SK-N-SH treated with all-trans-retinoic acid at 6 μM for 48 hours (cell line): Measurements from ENCODE around the gene RSL24D1.
A peak's percentile ranks its signal among the peaks of the same experiment; 100 is the strongest.

Experiments used
- ATAC-seq: fragments of 200-7000 bp; cut with Tn5 transposase; 3 replicates; pipeline ENCODE4 v1.9.1; 2020; ENCODE audit warnings: mild to moderate bottlenecking, moderate library complexity
- BACH2 ChIP-seq: fragments of 250-450 bp; sonication (Bioruptor Pico); IDR thresholded peaks from 2 replicates; pipeline ENCODE4 v1.9.0; 2021; ENCODE audit warnings: mild to moderate bottlenecking, borderline replicate concordance
- CSDC2 ChIP-seq: fragments of 250-450 bp; sonication (Bioruptor Pico); IDR thresholded peaks from 2 replicates; pipeline ENCODE4 v1.5.0; 2020; ENCODE audit warnings: mild to moderate bottlenecking, moderate library complexity
- ESRRG ChIP-seq: fragments of 250-450 bp; sonication (Bioruptor Pico); IDR thresholded peaks from 2 replicates; pipeline ENCODE4 v1.6.1; 2021; ENCODE audit warnings: mild to moderate bottlenecking
- GLIS3 ChIP-seq: fragments of 250-450 bp; sonication (Bioruptor Pico); IDR thresholded peaks from 2 replicates; pipeline ENCODE4 v1.5.0; 2020; ENCODE audit warnings: mild to moderate bottlenecking, moderate library complexity
- ISL1 ChIP-seq: fragments of 250-450 bp; sonication (Bioruptor Pico); IDR thresholded peaks from 2 replicates; pipeline ENCODE4 v2.1.2; 2022; ENCODE audit warnings: mild to moderate bottlenecking, moderate library complexity
- OSR1 ChIP-seq: fragments of 250-450 bp; sonication (Bioruptor Pico); IDR thresholded peaks from 2 replicates; pipeline ENCODE4 v1.8.0; 2022; ENCODE audit warnings: moderate library complexity, mild to moderate bottlenecking, inconsistent platforms
- PPARA ChIP-seq: fragments of 250-450 bp; sonication (Bioruptor Pico); IDR thresholded peaks from 2 replicates; pipeline ENCODE4 v1.5.0; 2020; ENCODE audit warnings: mild to moderate bottlenecking, borderline replicate concordance
- SNAI2 ChIP-seq: fragments of 250-450 bp; sonication (Bioruptor Pico); IDR thresholded peaks from 2 replicates; pipeline ENCODE4 v1.5.0; 2020; ENCODE audit warnings: mild to moderate bottlenecking, moderate library complexity
- TCF4 ChIP-seq: fragments of 250-450 bp; sonication (Bioruptor Pico); IDR thresholded peaks from 2 replicates; pipeline ENCODE4 v1.8.0; 2021; ENCODE audit warnings: mild to moderate bottlenecking, moderate library complexity, borderline replicate concordance
- TOX ChIP-seq: fragments of 250-450 bp; sonication (Bioruptor Pico); IDR thresholded peaks from 2 replicates; pipeline ENCODE4 v1.8.0; 2021; ENCODE audit warnings: mild to moderate bottlenecking, moderate library complexity, borderline replicate concordance
- TSHZ2 ChIP-seq: fragments of 250-450 bp; sonication (Bioruptor Pico); IDR thresholded peaks from 2 replicates; pipeline ENCODE4 v1.5.0; 2020; ENCODE audit warnings: mild to moderate bottlenecking, moderate library complexity
- ZFP3 ChIP-seq: fragments of 250-450 bp; sonication (Bioruptor Pico); IDR thresholded peaks from 2 replicates; pipeline ENCODE4 v1.5.0; 2020; ENCODE audit warnings: mild to moderate bottlenecking, moderate library complexity
- ZFP30 ChIP-seq: fragments of 450-650 bp; formaldehyde crosslinking; IDR thresholded peaks from 2 replicates; pipeline ENCODE4 v1.5.0; 2022; ENCODE audit warnings: mild to moderate bottlenecking, moderate library complexity
- ZNF565 ChIP-seq: fragments of 450-650 bp; formaldehyde crosslinking; conservative IDR thresholded peaks from 2 replicates; pipeline ENCODE4 v1.5.0; 2020; ENCODE audit warnings: low read depth, mild to moderate bottlenecking, moderate library complexity
- ZNF70 ChIP-seq: fragments of 450-650 bp; formaldehyde crosslinking; IDR thresholded peaks from 2 replicates; pipeline ENCODE4 v1.5.0; 2020; ENCODE audit warnings: mild to moderate bottlenecking, moderate library complexity
- ZNF8 ChIP-seq: fragments of 450-650 bp; formaldehyde crosslinking; IDR thresholded peaks from 2 replicates; pipeline ENCODE4 v1.5.0; 2020; ENCODE audit warnings: mild to moderate bottlenecking, moderate library complexity
- TF ChIP-seq, protein P1 (sequence below): fragments of 250-450 bp; sonication (Bioruptor Pico); IDR thresholded peaks from 2 replicates; pipeline ENCODE4 v1.5.1; 2020; ENCODE audit warnings: low read depth, mild to moderate bottlenecking, moderate library complexity

Gene RSL24D1

DNA sequence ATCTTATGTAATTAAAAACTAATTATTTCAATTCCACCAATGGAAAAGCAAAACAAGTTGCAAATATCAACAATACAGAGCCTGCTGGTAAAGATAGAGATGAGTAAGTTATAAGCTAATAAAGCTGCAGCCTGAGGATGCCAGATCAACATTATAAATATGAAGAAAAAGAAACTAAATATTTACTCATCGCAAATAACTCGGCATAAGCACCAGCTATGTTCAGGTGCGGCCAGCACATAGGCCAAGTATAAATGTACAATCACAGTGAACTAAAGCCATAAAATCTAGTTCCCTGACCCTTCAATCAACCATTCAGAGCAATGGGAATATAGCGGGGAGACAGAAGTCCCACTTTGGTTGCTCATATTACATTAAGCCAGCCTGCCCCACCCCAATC, 7.7 kb upstream of the RSL24D1 start (continued):
- TF ChIP-seq TSHZ2 (CRISPR knock-in tag), result no peak
- no peak for TF ChIP-seq ISL1 (CRISPR knock-in tag)
- no peak for TF ChIP-seq GLIS3
- no peak for TF ChIP-seq PPARA (CRISPR knock-in tag)
- no peak for TF ChIP-seq TCF4 (CRISPR knock-in tag)

GRCh38 chr15:55202206-55202605, 5.5 kb upstream of the RSL24D1 start:
- no peak for ATAC-seq
- TF ChIP-seq ZFP30 (CRISPR knock-in tag) (no peak), PPARA (CRISPR knock-in tag) (no peak), OSR1 (CRISPR knock-in tag) (no peak)

GRCh38 chr15:55198706-55199105, 2.0 kb upstream of the RSL24D1 start:
- TF ChIP-seq ZNF70 (CRISPR knock-in tag), result no peak
- no peak for ATAC-seq

DNA sequence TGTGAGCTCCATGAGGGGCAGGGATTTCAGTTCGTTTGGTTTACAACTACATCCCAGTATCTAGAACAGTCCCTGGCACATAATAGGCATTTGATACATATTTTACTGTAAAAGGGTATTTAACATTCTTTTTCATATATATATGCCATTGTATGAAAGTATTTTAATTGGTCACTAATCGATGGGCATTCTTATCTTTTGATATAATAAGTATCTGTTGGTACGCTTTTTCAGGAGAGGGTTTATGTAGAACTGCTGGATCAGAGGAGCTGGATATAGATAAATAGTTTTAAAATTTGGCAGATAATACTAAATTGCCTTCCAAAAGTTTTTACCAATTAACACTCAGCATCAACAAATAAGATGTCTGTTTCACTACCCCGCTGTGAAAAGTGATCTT, 978 bp upstream of the RSL24D1 start:
- TF ChIP-seq, protein P1, sequence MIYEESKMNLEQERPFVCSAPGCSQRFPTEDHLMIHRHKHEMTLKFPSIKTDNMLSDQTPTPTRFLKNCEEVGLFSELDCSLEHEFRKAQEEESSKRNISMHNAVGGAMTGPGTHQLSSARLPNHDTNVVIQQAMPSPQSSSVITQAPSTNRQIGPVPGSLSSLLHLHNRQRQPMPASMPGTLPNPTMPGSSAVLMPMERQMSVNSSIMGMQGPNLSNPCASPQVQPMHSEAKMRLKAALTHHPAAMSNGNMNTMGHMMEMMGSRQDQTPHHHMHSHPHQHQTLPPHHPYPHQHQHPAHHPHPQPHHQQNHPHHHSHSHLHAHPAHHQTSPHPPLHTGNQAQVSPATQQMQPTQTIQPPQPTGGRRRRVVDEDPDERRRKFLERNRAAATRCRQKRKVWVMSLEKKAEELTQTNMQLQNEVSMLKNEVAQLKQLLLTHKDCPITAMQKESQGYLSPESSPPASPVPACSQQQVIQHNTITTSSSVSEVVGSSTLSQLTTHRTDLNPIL, result no peak
- peak; percentile 90 for TF ChIP-seq ZNF8 (CRISPR knock-in tag)
- ATAC-seq, result peak; percentile 10; the same call in 2 of the 3 replicates

- TF ChIP-seq ISL1 (CRISPR knock-in tag), result no peak
- no peak for TF ChIP-seq ZNF8 (CRISPR knock-in tag)
- no peak for TF ChIP-seq ZNF565 (CRISPR knock-in tag)
- TF ChIP-seq, all 23 proteins: peak for 0
Observed at GRCh38 chr15:55197362-55197705, 593 bp upstream of the RSL24D1 start.

DNA sequence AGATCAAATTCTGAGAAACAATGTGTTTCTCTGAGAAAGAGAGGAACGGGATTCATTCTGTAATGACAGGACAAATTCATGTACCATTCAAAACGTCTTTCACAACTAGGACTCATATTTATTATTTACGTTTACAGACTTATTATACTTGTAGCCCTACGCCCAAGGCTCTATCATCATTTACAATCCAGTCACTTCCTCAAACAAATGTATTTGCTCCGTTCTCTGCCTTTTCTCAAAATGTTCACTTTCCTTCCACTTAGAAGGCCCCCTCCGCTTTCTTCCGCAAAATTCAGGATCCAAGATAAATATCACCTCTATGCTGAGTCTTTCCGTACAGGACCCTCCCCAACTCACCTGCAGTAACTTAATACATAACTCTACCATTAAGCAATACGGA, 745 bp downstream of the RSL24D1 start:
- no peak for ATAC-seq
- no peak for TF ChIP-seq GLIS3
- TF ChIP-seq, protein P1, result no peak
- TF ChIP-seq ESRRG (CRISPR knock-in tag), result no peak
- TF ChIP-seq SNAI2 (CRISPR knock-in tag), result no peak

More at GRCh38 chr15:55197362-55197705, 593 bp upstream of the RSL24D1 start:
- peak; percentile 2; the same call in 2 of the 3 replicates for ATAC-seq

- ATAC-seq, result no peak
- TF ChIP-seq ZFP3 (no peak), TOX (CRISPR knock-in tag) (no peak)
- TF ChIP-seq, protein P1, result no peak
Observed at GRCh38 chr15:55194256-55194655, 2.5 kb downstream of the RSL24D1 start.

GRCh38 chr15:55186331-55186730, 10.4 kb downstream of the RSL24D1 start:
- no peak for TF ChIP-seq TSHZ2 (CRISPR knock-in tag)
- no peak for TF ChIP-seq BACH2
- TF ChIP-seq ZNF70 (CRISPR knock-in tag), result no peak
- TF ChIP-seq CSDC2 (CRISPR knock-in tag), result no peak
- no peak for TF ChIP-seq ZFP30 (CRISPR knock-in tag)
- ATAC-seq, result no peak
